WTC11 (cell line): ENCODE measurements around the gene RNU2-1.

Experiments used
- CREB1 ChIP-seq: sonication (generic); formaldehyde crosslinking; IDR thresholded peaks from 2 replicates; pipeline ENCODE4 v1.8.0; 2023; ENCODE audit warnings: mild to moderate bottlenecking, missing genetic modification reagents
- CTCF ChIP-seq: fragments of 200-600 bp; IDR thresholded peaks from 2 replicates; pipeline ENCODE4 v1.8.0; 2022; ENCODE audit warnings: antibody characterized with exemption
- E2F5 ChIP-seq: sonication (generic); formaldehyde crosslinking; IDR thresholded peaks from 2 replicates; pipeline ENCODE4 v1.8.1; 2022; ENCODE audit warnings: mild to moderate bottlenecking, moderate library complexity, missing genetic modification reagents
- NR3C1 ChIP-seq: sonication (generic); formaldehyde crosslinking; conservative IDR thresholded peaks from 2 replicates; pipeline ENCODE4 v1.8.1; 2023; ENCODE audit warnings: low read depth, mild to moderate bottlenecking, missing genetic modification reagents
- PRRX2 ChIP-seq: fragments of 250-450 bp; sonication (Bioruptor Pico); IDR thresholded peaks from 2 replicates; pipeline ENCODE4 v1.8.0; 2021; ENCODE audit warnings: mild to moderate bottlenecking
- SMAD3 ChIP-seq: sonication (generic); formaldehyde crosslinking; IDR thresholded peaks from 2 replicates; pipeline ENCODE4 v1.8.0; 2022; ENCODE audit warnings: missing genetic modification reagents, mild to moderate bottlenecking, borderline replicate concordance
- SP1 ChIP-seq: sonication (generic); formaldehyde crosslinking; conservative IDR thresholded peaks from 2 replicates; pipeline ENCODE4 v1.8.1; 2022; ENCODE audit warnings: missing genetic modification reagents

GRCh38 chr17:43183921-43184320 lies 49.9 kb downstream of the RNU2-1 start:
- TF ChIP-seq SP1 (CRISPR knock-in tag) = no peak
- TF ChIP-seq CTCF = no peak
- no peak for TF ChIP-seq SMAD3 (CRISPR knock-in tag)
- no peak for TF ChIP-seq CREB1 (CRISPR knock-in tag)
- no peak for TF ChIP-seq PRRX2 (CRISPR knock-in tag)
- no peak for TF ChIP-seq NR3C1
- TF ChIP-seq E2F5 (CRISPR knock-in tag) = no peak
